HG02938 (cell line): ENCODE results near the gene SYNDIG1L.
"Not testable (repeated sequence)": the region's sequence is repeated elsewhere in the genome, so short reads cannot be mapped to it uniquely, and the experiment has no call there.

Source experiments
- ATAC-seq: cut with Tn5 transposase; IDR thresholded peaks from one replicate; pipeline ENCODE4 v1.9.1; 2021; ENCODE audit warnings: mild to moderate bottlenecking, moderate library complexity; ENCODE audit not compliant: unreplicated experiment

The SYNDIG1L gene

GRCh38 chr14:74426202-74426582 is at the start of gene SYNDIG1L:
SYNDIG1L (minus strand) TSS chr14:74426210; CDS start chr14:74409744, 16,466 bp downstream.
- ATAC-seq: no peak

- no peak for ATAC-seq
Observed at GRCh38 chr14:74475678-74476077, 49.7 kb upstream of the SYNDIG1L start.

GRCh38 chr14:74474376-74474775 is 48.4 kb upstream of the SYNDIG1L start:
- ATAC-seq: no peak

GRCh38 chr14:74472601-74473000 is 46.6 kb upstream of the SYNDIG1L start:
- no peak for ATAC-seq

GRCh38 chr14:74469548-74470518 is 43.8 kb upstream of the SYNDIG1L start:
- no peak for ATAC-seq

GRCh38 chr14:74468513-74468912 is 42.5 kb upstream of the SYNDIG1L start:
- no peak for ATAC-seq

GRCh38 chr14:74465335-74465734 is 39.3 kb upstream of the SYNDIG1L start:
- no peak for ATAC-seq

GRCh38 chr14:74464785-74465184 is 38.8 kb upstream of the SYNDIG1L start:
- no peak for ATAC-seq

GRCh38 chr14:74463697-74464096 is 37.7 kb upstream of the SYNDIG1L start:
- ATAC-seq: no peak

- ATAC-seq: no peak
Observed at GRCh38 chr14:74462993-74463392, 37.0 kb upstream of the SYNDIG1L start.

GRCh38 chr14:74459976-74460375 is 34.0 kb upstream of the SYNDIG1L start:
- no peak for ATAC-seq

GRCh38 chr14:74459289-74459946 is 33.4 kb upstream of the SYNDIG1L start:
- ATAC-seq: no peak

- no peak for ATAC-seq
Observed at GRCh38 chr14:74457565-74457895, 31.5 kb upstream of the SYNDIG1L start.

GRCh38 chr14:74456684-74457564 is 30.9 kb upstream of the SYNDIG1L start:
- no peak for ATAC-seq

GRCh38 chr14:74454397-74454796 is 28.4 kb upstream of the SYNDIG1L start:
- not testable (repeated sequence) for ATAC-seq

- ATAC-seq: no peak
Observed at GRCh38 chr14:74444866-74445265, 18.9 kb upstream of the SYNDIG1L start.

- no peak for ATAC-seq
Observed at GRCh38 chr14:74442757-74443156, 16.7 kb upstream of the SYNDIG1L start.

GRCh38 chr14:74441113-74441512 is 15.1 kb upstream of the SYNDIG1L start:
- no peak for ATAC-seq

- ATAC-seq: no peak
Observed at GRCh38 chr14:74438351-74438915, 12.4 kb upstream of the SYNDIG1L start.

- no peak for ATAC-seq
Observed at GRCh38 chr14:74437496-74438053, 11.6 kb upstream of the SYNDIG1L start.
